NCI-H1092 treated with DMSO at 0.1 percent for 48 hours (cell line): ENCODE results near the gene SCARF2.
A peak's percentile ranks its signal among the peaks of the same experiment; 100 is the strongest.

Source experiments
- DNase-seq: peaks from one replicate; lab custom pipeline; 2025; lab: John Stamatoyannopoulos, UW

Gene SCARF2

GRCh38 chr22:20439928-20440575 lies 2.4 kb upstream of the SCARF2 start:
- DNase-seq = no peak

- no peak for DNase-seq
Measured at GRCh38 chr22:20439556-20439927, 1.9 kb upstream of the SCARF2 start.

GRCh38 chr22:20438678-20439492 lies 1.3 kb upstream of the SCARF2 start:
- DNase-seq = no peak

- DNase-seq = no peak
Measured at GRCh38 chr22:20438427-20438677, 727 bp upstream of the SCARF2 start.

- DNase-seq = no peak
Measured at GRCh38 chr22:20436768-20437612, 635 bp downstream of the SCARF2 start.

- no peak for DNase-seq
Measured at GRCh38 chr22:20436307-20436767, 1.3 kb downstream of the SCARF2 start.

- no peak for DNase-seq
Measured at GRCh38 chr22:20435436-20436306, 2.0 kb downstream of the SCARF2 start.

GRCh38 chr22:20434773-20435172 lies 2.9 kb downstream of the SCARF2 start:
- DNase-seq = no peak

GRCh38 chr22:20434264-20434751 lies 3.3 kb downstream of the SCARF2 start:
- DNase-seq = no peak

GRCh38 chr22:20433686-20434241 lies 3.9 kb downstream of the SCARF2 start:
- no peak for DNase-seq

- DNase-seq = no peak
Measured at GRCh38 chr22:20433191-20433590, 4.4 kb downstream of the SCARF2 start.

- DNase-seq = no peak
Measured at GRCh38 chr22:20432244-20432686, 5.4 kb downstream of the SCARF2 start.

GRCh38 chr22:20431511-20432192 lies 6.0 kb downstream of the SCARF2 start:
- DNase-seq = no peak

GRCh38 chr22:20430720-20431510 lies 6.7 kb downstream of the SCARF2 start:
- peak; percentile 42 for DNase-seq

GRCh38 chr22:20430101-20430719 lies 7.4 kb downstream of the SCARF2 start:
- no peak for DNase-seq

GRCh38 chr22:20429254-20430100 lies 8.1 kb downstream of the SCARF2 start:
- peak; percentile 57 for DNase-seq

GRCh38 chr22:20428496-20429253 lies 8.9 kb downstream of the SCARF2 start:
- DNase-seq = no peak

- no peak for DNase-seq
Measured at GRCh38 chr22:20427945-20428417, 9.6 kb downstream of the SCARF2 start.
